Activated naive CD4-positive, alpha-beta T cell treated with anti-CD3 and anti-CD28 coated beads, Interleukin-2, amount 50 U/mL, for 72 hours (primary cell): Measurements from ENCODE around the gene OR56B1. TPM values are rescaled to one million over a fixed set of nuclear protein-coding genes. Genes with fewer than 3 reads are reported as not detected.
"Not testable (repeated sequence)": the region's sequence is repeated elsewhere in the genome, so short reads cannot be mapped to it uniquely, and the experiment has no call there.

Experiments used
- ATAC-seq, 2 donors: fragments of 150-1000 bp; cut with Tn5 transposase; 2 replicates each; pipeline ENCODE4 v1.10.0; 2021; ENCODE audit warnings: mild to moderate bottlenecking in 2 of 2, moderate library complexity in 2 of 2
- DNase-seq, 2 donors: peaks; one replicate each; pipeline ENCODE4 v3.0.0; 2021 to 2022; ENCODE audit warnings: low spot score in 2 of 2
- H3K27ac Mint-ChIP-seq, 2 donors: one replicate each; pipeline ENCODE4 v1.8.0; 2022; ENCODE audit warnings: mild to moderate bottlenecking in 2 of 2, mixed read lengths in 2 of 2
- H3K36me3 Mint-ChIP-seq, 2 donors: one replicate each; pipeline ENCODE4 v1.8.0; 2022; ENCODE audit warnings: mixed read lengths in 2 of 2
- H3K9me3 Mint-ChIP-seq, 2 donors: one replicate each; pipeline ENCODE4 v1.8.0; 2022; ENCODE audit warnings: mixed read lengths in 2 of 2
- total RNA-seq, 2 donors: library from RNA; stranded (reverse); gene quantifications; one replicate each; pipeline ENCODE4 v1.2.3, GENCODE V29; 2022

OR56B1 gene
- total RNA-seq, 2 donors from 2014 or later = 0.48 to 0.93 TPM

DNA sequence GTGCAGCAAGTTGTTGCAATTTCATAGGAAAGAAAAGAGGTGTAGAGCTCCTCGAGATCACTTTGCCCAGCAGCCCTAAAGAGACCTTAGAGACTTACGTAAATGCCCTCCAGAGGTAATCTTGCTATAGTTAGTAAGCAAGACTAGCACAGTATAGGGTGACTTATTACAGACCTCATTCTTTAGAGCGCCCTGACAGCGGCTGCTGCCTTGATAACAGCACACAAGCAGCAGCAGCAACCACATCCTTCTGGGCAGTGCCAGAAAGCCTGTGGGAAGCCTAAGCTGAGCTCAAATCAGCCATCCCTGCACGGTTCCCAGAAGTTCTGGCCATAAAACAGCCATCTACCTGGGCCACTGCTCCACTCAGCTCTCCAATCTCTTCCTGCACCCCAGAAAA is 22.6 kb upstream of the OR56B1 start:
- ATAC-seq (peak in 1 of 2 donors; percentile 34), DNase-seq (no peak)
- Mint-ChIP-seq H3K9me3 (no peaks in the 10 kb centered on the region), H3K36me3 (peaks cover 0 to 17% of the 10 kb centered on the region in 2 donors), H3K27ac (no peak overlapping the region)

DNA sequence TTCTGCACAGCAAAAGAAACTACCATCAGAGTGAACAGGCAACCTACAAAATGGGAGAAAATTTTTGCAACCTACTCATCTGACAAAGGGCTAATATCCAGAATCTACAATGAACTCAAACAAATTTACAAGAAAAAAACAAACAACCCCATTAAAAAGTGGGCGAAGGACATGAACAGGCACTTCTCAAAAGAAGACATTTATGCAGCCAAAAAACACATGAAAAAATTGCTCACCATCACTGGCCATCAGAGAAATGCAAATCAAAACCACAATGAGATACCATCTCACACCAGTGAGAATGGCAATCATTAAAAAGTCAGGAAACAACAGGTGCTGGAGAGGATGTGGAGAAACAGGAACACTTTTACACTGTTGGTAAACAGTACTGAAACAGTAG is 19.7 kb upstream of the OR56B1 start:
- not testable (repeated sequence) for DNase-seq, ATAC-seq, H3K9me3 Mint-ChIP-seq, H3K27ac Mint-ChIP-seq
- peaks cover 5 to 12% of the 10 kb centered on the region in 2 donors for H3K36me3 Mint-ChIP-seq

DNA sequence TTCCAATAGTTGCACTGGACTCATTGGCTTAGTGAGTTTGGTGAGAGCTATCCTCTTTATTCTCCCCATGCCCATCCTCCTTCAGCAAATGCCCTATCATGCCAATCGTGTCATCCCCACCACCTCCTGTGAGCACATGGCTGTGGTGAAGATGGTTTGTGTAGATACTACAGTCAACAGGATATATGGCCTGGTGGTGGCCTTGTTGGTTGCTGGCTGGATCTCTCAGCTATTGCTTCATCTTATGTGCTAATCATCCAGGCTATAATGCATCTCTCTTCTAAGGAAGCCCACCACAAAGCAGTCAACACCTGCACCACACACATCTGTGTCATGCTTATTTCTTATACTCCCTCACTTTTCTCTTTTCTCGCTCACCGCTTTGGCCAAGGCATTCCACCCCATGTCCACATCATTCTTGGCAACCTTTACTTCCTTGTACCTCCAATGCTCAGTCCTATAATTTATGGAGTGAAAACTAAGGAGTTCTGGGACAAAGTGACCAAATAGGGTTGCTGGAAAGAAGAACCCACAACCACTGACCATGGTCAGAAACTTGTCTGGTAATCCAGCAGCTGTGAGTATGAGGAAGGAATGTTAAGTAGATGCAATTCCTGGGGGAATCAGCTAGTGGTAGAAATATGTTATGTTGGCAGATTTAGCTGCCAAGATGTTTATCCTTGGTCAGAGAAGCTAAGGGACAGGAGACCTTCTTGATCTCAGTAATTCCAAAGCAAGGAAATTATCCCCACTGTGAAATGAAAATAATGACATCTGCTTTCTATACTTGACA is 16.3 kb upstream of the OR56B1 start:
- peak in 1 of 2 donors; percentile 20 for ATAC-seq

DNA sequence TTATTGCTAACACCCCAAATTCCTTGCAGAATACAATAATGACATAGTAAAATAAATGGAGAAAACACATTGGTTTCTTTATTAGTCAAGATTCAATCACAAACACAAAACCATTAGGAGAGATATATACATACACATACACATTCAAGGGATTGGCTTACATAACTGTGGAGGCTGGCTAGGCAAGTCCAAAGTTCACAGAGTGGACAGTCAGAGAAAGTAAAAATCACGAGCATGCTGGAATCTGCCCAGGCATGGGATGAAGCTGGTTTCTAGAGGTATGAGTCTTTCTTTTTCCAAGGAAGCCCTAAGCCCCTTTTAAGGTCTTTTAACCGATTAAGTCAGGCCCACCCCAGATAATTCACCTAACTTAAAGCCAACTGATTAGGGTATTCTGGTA is 13.6 kb upstream of the OR56B1 start:
- ATAC-seq (no peak), DNase-seq (no peak)
- no peak overlapping the region for H3K27ac Mint-ChIP-seq
- peaks cover 0 to 5% of the 10 kb centered on the region in 2 donors for H3K9me3 Mint-ChIP-seq
- H3K36me3 Mint-ChIP-seq = peaks cover 0 to 20% of the 10 kb centered on the region in 2 donors

More for the DNA sequence above, 16.3 kb upstream of the OR56B1 start:
- no peak overlapping the region for H3K27ac Mint-ChIP-seq
- DNase-seq = no peak
- H3K36me3 Mint-ChIP-seq = peaks cover 0 to 12% of the 10 kb centered on the region in 2 donors
- H3K9me3 Mint-ChIP-seq = peaks cover 0 to 5% of the 10 kb centered on the region in 2 donors

DNA sequence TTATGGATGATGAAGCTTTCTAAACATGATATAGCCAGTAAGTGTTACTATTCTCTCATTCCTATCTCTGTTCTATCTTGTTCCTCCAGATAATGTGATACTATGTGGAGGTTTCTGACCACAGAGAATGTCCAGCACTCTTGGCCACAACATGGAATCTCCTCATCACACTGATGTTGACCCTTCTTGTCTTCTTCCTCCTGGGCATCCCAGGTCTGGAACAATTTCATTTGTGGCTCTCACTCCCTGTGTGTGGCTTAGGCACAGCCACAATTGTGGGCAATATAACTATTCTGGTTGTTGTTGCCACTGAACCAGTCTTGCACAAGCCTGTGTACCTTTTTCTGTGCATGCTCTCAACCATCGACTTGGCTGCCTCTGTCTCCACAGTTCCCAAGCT is 9.9 kb upstream of the OR56B1 start:
- Mint-ChIP-seq H3K9me3 (no peaks in the 10 kb centered on the region), H3K27ac (no peak overlapping the region), H3K36me3 (peaks cover 0 to 8% of the 10 kb centered on the region in 2 donors)
- no peak for DNase-seq
- ATAC-seq = no peak

DNA sequence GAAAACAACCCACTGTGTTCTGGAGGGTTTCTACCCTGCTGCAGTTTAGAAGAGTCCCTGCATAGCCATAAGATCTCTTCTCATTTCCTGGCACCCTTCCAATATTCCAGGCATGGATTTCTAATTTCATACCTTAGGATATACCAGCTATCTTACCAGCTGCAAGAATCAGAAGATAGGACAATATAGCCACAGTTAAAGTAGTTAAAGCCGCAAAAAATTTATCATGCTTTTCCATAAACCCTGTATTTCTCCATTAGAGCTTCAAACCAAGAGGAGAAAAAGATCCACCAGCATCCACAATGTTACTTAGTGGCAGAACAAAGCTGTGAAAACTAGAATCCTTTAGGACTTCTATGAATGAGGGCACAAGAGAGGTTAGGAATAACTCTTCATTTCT is 8.6 kb upstream of the OR56B1 start:
- Mint-ChIP-seq H3K36me3 (peaks cover 0 to 8% of the 10 kb centered on the region in 2 donors), H3K9me3 (no peaks in the 10 kb centered on the region), H3K27ac (no peak overlapping the region)
- ATAC-seq (no peak), DNase-seq (no peak)

DNA sequence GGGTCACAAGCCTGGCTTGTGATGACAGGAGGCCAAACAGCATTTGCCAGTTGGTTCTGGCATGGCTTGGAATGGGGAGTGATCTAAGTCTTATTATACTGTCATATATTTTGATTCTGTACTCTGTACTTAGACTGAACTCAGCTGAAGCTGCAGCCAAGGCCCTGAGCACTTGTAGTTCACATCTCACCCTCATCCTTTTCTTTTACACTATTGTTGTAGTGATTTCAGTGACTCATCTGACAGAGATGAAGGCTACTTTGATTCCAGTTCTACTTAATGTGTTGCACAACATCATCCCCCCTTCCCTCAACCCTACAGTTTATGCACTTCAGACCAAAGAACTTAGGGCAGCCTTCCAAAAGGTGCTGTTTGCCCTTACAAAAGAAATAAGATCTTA is 843 bp downstream of the OR56B1 start:
- Mint-ChIP-seq H3K9me3 (peaks cover 16 to 19% of the 10 kb centered on the region in 2 donors), H3K27ac (no peak overlapping the region), H3K36me3 (peaks cover 0 to 29% of the 10 kb centered on the region in 2 donors)
- DNase-seq (no peak), ATAC-seq (no peak)

DNA sequence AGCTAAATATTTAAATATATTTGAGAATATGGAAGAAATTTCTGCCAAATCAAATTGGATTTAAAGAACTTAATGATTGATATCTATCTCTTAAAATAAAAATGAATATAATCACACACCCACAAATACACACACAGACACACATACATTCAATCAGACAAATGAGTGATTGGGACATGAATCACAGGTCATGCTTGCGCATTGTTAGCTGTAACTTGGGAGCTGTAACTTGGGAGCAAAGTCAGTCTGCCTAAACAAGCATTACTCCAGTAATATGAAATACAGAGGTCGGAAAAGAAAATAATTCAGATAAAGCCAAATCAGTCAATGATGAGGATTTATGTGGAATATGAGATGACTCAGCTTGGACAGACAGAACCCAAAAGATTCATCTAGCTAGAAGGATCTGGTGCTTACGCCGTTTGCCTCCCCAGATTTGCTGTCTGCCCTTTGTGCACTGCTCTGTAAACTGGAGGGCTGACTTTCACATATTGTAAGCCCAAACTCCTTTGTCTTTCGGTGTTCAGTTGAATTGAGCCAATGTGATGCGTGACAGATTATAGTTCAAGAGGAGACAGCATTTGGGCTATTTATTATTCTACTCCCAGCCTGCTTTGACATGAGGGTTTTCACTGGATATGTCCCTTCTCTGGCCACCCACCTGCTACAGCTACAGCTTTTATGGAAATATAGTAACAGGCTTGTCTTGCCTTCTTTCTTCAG is 1.6 kb downstream of the OR56B1 start:
- Mint-ChIP-seq H3K27ac (no peak overlapping the region), H3K36me3 (peaks cover 0 to 30% of the 10 kb centered on the region in 2 donors), H3K9me3 (peaks cover 17 to 19% of the 10 kb centered on the region in 2 donors)
- DNase-seq (no peak), ATAC-seq (no peak)

DNA sequence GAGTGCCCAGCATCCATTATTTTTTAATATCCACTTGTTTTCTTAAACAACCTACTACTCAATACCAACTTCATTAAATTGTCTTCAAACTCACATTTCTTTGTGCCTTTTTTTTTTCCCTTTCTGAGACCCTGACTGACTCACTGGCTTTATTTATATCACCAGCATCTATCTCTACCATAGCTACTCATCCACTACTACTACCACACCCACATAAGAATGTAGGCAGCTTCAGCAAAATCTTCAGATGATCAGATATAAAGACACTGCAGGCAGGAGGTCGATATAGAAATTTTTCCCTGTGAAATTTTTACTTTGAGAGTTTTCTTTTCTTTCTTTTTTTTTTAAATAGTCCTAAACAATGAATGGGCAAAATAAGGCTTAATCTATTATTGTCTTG is 2.2 kb downstream of the OR56B1 start:
- DNase-seq (no peak), ATAC-seq (no peak)
- Mint-ChIP-seq H3K36me3 (peaks cover 0 to 30% of the 10 kb centered on the region in 2 donors), H3K27ac (no peak overlapping the region), H3K9me3 (peaks cover 17 to 19% of the 10 kb centered on the region in 2 donors)

DNA sequence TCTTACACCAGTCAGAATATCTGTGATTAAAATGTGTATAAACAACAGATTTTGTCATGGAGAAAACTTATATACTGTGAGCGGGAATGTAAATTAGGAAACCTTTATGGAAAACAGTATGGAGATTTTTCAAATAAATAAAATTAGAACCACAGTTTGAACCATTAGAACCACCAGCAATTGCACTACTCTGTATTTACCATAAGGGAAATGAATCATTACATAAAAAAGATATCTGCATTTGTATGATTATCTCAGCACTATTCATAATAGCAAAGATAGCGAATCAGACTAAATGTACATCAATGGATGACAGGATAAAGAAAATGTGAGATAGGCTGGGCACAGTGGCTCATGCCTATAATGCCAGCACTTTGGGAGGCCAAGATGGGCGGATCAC is 10.4 kb downstream of the OR56B1 start:
- Mint-ChIP-seq H3K9me3 (peaks cover 6 to 11% of the 10 kb centered on the region in 2 donors), H3K27ac (no peak overlapping the region), H3K36me3 (peaks cover 0 to 14% of the 10 kb centered on the region in 2 donors)
- no peak for DNase-seq
- no peak for ATAC-seq

DNA sequence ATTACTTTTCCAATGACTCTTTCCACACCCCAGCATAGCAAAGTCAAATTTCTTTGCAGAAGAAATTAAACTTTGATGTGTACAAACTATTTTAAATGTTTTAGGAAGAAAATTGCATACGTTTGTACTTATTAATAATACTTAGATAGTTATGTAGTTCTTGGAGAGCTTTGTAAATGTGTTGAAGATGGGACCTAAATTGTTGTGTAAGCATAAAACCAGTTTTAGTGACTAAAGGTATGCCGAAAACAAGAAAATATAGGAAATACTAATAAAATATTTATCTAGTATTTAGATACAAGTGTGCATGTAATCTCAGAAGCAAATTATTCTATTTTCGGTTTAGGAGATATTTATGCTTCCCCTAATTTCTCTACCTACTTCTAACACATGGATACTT is 13.6 kb downstream of the OR56B1 start:
- no peaks in the 10 kb centered on the region for H3K36me3 Mint-ChIP-seq
- ATAC-seq (no peak), DNase-seq (no peak)
- H3K27ac Mint-ChIP-seq = no peak overlapping the region
- no peaks in the 10 kb centered on the region for H3K9me3 Mint-ChIP-seq

DNA sequence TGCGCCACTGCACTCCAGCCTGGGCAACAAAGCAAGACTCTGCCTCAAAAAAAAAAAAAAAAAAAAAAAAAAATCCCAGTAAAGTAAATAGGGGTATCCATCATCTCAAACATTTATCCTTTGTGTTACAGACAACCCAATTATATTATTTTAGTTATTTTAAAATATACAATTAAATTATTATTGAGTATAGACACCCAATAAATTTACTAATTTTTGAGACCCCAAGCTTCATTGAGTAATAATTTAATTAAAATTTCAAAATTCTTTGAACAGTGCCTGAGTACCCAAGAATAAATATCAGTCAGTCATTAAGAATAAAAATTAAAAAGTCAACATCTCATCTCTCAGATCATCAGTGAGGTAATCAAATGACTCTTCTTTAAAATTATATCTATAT is 17.7 kb downstream of the OR56B1 start, which contains the start of gene OR52N4:
OR52N4 (plus strand) TSS at position 301 of the 400 bp plus-strand sequence. CDS start 498 bp downstream, outside the sequence.
- Mint-ChIP-seq H3K9me3 (no peaks in the 10 kb centered on the region), H3K27ac (no peak within 1 kb of the TSS), H3K36me3 (no peaks in the 10 kb centered on the region)
- no peak for DNase-seq
- no peak for ATAC-seq

DNA sequence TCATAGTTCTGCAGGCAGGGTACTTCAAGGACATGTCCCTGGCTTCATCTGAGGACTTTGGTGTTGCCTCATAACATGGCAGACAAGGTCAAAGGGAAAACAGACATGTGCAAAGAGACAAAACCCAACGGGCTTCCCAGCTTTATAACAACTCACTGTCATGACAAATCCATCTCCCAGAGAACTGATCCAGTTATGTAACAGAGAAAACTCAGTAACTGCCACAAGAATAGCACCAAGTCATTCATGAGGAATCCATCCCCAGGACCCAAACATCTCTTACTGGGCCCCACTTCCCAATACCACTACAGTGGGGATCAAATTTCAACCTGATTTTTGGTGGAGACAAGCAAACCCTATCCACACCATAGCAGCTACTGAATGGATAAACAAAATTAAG is 30.8 kb downstream of the OR56B1 start:
- DNase-seq = no peak
- H3K27ac Mint-ChIP-seq = no peak overlapping the region
- H3K36me3 Mint-ChIP-seq = no peaks in the 10 kb centered on the region
- ATAC-seq = no peak
- H3K9me3 Mint-ChIP-seq = no peaks in the 10 kb centered on the region

DNA sequence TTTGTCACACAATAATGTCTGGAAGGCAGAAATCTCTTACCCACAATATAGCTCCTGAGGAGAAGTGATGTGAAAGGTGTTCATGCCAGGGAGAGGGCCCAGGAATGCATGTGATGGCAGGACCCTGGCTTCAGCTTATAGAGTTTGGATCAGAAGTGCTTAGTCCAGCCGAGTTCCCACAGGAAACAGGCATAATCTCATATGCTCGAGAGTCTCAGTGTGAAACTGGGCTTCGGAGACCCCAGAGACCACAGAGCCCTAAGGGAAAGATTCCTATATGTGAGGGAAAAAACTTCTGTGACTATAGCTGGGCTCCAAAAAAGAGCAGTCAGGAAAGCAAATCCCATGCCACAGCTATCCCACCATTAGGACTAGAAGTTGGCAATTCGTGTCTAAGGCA is 47.0 kb downstream of the OR56B1 start, which contains the start of gene OR52N5:
OR52N5 (minus strand) TSS at position 101 of the 400 bp plus-strand sequence. CDS start 4,721 bp downstream, outside the sequence.
- DNase-seq (no peak), ATAC-seq (no peak)
- H3K9me3 Mint-ChIP-seq = no peaks in the 10 kb centered on the region
- H3K27ac Mint-ChIP-seq = no peak within 1 kb of the TSS
- H3K36me3 Mint-ChIP-seq = no peaks in the 10 kb centered on the region
